SU-DHL-6 (cell line): ENCODE data around the gene ICA1.

Experiments used
- EZH2phosphoT487 ChIP-seq: fragments of 200-600 bp; sonication (generic), shearing (Covaris generic); conservative IDR thresholded peaks from 2 replicates; pipeline ENCODE4 v1.6.1; 2018; ENCODE audit warnings: mild to moderate bottlenecking, antibody characterized with exemption, low read length, moderate library complexity, mixed read lengths
- TF ChIP-seq, protein P1 (sequence below): fragments of 200-600 bp; sonication (generic); IDR thresholded peaks from one replicate; pipeline ENCODE4 v1.5.1; 2017; ENCODE audit warnings: antibody characterized with exemption, mild to moderate bottlenecking, low read length, moderate library complexity; ENCODE audit not compliant: insufficient read depth, poor library complexity, severe bottlenecking

DNA sequence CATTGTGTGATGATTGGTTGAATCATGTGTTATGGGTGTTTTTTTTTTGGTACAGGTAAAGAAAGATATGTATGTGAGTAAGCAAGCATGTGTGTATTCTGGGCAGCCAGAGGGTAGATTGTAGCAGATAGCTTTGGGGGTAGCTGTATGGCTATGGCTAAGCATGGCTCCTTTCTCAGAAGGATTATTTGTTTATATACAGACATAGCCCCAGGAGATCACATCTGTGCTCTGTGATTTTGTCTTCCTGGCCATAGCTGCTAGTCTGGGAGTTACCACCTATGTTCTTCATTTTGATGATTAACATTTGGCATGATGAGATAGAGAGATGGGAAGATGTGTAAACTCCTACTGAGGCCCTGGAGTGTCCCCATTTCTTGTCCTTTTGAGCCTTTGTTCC, 23.2 kb upstream of the ICA1 start:
- TF ChIP-seq, protein P1, sequence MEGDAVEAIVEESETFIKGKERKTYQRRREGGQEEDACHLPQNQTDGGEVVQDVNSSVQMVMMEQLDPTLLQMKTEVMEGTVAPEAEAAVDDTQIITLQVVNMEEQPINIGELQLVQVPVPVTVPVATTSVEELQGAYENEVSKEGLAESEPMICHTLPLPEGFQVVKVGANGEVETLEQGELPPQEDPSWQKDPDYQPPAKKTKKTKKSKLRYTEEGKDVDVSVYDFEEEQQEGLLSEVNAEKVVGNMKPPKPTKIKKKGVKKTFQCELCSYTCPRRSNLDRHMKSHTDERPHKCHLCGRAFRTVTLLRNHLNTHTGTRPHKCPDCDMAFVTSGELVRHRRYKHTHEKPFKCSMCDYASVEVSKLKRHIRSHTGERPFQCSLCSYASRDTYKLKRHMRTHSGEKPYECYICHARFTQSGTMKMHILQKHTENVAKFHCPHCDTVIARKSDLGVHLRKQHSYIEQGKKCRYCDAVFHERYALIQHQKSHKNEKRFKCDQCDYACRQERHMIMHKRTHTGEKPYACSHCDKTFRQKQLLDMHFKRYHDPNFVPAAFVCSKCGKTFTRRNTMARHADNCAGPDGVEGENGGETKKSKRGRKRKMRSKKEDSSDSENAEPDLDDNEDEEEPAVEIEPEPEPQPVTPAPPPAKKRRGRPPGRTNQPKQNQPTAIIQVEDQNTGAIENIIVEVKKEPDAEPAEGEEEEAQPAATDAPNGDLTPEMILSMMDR, result no peak
- TF ChIP-seq EZH2phosphoT487, result no peak
